Osteoblast (primary cell): ENCODE data around the gene DFFB. TPM values are rescaled to one million over a fixed set of nuclear protein-coding genes. Genes with fewer than 3 reads are reported as not detected.

Source experiments
- DNase-seq: peaks from one replicate; pipeline ENCODE4 v3.0.0; 2011; ENCODE audit warnings: low spot score, mixed read lengths; ENCODE audit not compliant: insufficient read length; ENCODE audit errors: missing footprints
- H2AFZ ChIP-seq: 2 replicates; pipeline ENCODE4 v1.6.0; 2011; ENCODE audit warnings: mild to moderate bottlenecking, low read length
- H3K27ac ChIP-seq: 2 replicates; pipeline ENCODE4 v1.5.1; 2011; ENCODE audit warnings: mild to moderate bottlenecking, low read depth, low read length, moderate library complexity
- H3K27me3 ChIP-seq: 2 replicates; pipeline ENCODE4 v1.6.0; 2012; ENCODE audit warnings: mild to moderate bottlenecking, control low read depth, inconsistent platforms, low read length, moderate library complexity; ENCODE audit not compliant: insufficient read depth
- H3K36me3 ChIP-seq: 2 replicates; pipeline ENCODE4 v1.5.1; 2011; ENCODE audit warnings: mild to moderate bottlenecking, low read length, control low read depth, moderate library complexity; ENCODE audit not compliant: insufficient read depth
- H3K4me1 ChIP-seq: 2 replicates; pipeline ENCODE4 v1.5.1; 2011; ENCODE audit warnings: mild to moderate bottlenecking, low read length, control low read depth, moderate library complexity; ENCODE audit not compliant: insufficient read depth
- H3K4me2 ChIP-seq: 2 replicates; pipeline ENCODE4 v1.6.0; 2011; ENCODE audit warnings: mild to moderate bottlenecking, low read length; ENCODE audit not compliant: insufficient read depth
- H3K4me3 ChIP-seq: fragments of 200-600 bp; sonication (generic); 3 replicates; pipeline ENCODE4 v1.5.1; 2012; ENCODE audit warnings: mild to moderate bottlenecking, low read length, inconsistent platforms; ENCODE audit not compliant: insufficient read depth
- H3K79me2 ChIP-seq: 2 replicates; pipeline ENCODE4 v1.6.0; 2012; ENCODE audit warnings: mild to moderate bottlenecking, low read length, control low read depth, inconsistent platforms; ENCODE audit not compliant: insufficient read depth
- H3K9me3 ChIP-seq: 2 replicates; pipeline ENCODE4 v1.5.1; 2011; ENCODE audit warnings: low read depth, low read length, control low read depth
- H4K20me1 ChIP-seq: 2 replicates; pipeline ENCODE4 v1.6.0; 2012; ENCODE audit warnings: mild to moderate bottlenecking, low read length, control low read depth; ENCODE audit not compliant: insufficient read depth
- total RNA-seq: library from RNA; depleted of rRNA; stranded (reverse); fragments of >200 nt; gene quantifications from 2 replicates; pipeline ENCODE4 v1.2.3, GENCODE V29; 2012
- TF ChIP-seq, protein P1 (sequence below): IDR thresholded peaks from 2 replicates; pipeline ENCODE4 v1.5.1; 2011; ENCODE audit warnings: mild to moderate bottlenecking, low read depth, low read length, moderate library complexity; ENCODE audit errors: extremely low read depth

The DFFB gene
- total RNA-seq, 1 donor: 5.1 TPM

GRCh38 chr1:3852091-3852490 is 5.2 kb upstream of the DFFB start:
- Histone ChIP-seq H2AFZ (no peak overlapping the region), H4K20me1 (peaks cover 12% of the 10 kb centered on the region), H3K79me2 (peaks cover 35% of the 10 kb centered on the region), H3K27me3 (no peaks in the 10 kb centered on the region), H3K9me3 (no peaks in the 10 kb centered on the region), H3K27ac (no peak overlapping the region), H3K4me1 (peaks cover 5% of the 10 kb centered on the region), H3K36me3 (peaks cover 29% of the 10 kb centered on the region), H3K4me2 (no peak overlapping the region), H3K4me3 (no peak overlapping the region)
- TF ChIP-seq, protein P1, sequence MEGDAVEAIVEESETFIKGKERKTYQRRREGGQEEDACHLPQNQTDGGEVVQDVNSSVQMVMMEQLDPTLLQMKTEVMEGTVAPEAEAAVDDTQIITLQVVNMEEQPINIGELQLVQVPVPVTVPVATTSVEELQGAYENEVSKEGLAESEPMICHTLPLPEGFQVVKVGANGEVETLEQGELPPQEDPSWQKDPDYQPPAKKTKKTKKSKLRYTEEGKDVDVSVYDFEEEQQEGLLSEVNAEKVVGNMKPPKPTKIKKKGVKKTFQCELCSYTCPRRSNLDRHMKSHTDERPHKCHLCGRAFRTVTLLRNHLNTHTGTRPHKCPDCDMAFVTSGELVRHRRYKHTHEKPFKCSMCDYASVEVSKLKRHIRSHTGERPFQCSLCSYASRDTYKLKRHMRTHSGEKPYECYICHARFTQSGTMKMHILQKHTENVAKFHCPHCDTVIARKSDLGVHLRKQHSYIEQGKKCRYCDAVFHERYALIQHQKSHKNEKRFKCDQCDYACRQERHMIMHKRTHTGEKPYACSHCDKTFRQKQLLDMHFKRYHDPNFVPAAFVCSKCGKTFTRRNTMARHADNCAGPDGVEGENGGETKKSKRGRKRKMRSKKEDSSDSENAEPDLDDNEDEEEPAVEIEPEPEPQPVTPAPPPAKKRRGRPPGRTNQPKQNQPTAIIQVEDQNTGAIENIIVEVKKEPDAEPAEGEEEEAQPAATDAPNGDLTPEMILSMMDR: no peak
- no peak for DNase-seq

DNA sequence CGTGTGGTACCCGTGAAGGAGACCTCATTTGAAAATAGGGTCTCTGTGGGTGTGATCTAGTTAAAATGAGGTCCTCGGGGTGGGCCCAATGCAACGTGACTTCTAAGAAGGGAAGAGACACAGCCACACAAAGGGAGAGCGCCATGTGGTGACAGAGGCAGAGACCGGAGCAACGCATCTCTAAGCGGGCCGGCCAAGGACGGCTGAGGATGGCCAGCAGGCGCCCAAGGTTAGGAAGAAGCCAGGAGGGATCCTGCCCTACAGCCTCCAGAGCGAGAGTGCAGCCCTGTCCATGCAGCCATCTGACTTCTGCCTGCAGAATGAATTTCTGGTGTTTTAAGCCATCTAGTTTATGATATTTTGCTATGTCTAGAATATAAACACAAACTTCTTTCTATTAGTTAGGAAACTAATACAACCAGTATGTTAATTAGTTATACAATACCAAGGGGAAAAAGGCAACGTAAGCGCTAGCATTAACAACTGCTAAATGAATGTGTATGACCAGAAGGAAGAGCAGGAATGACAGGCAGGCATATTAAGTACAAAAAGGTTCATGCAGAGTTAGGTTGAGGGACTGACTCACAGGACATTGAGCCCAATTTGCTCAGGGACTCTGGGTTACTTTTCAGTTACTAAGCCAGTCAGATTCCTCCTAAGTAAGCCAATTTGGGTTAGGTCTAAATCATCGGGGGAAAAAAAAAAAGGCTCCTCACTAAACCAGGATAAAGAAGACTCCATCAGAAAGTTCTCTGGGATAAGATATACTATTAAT is 4.4 kb upstream of the DFFB start:
- no peak overlapping the region for H3K4me2 ChIP-seq
- H3K27ac ChIP-seq: no peak overlapping the region
- H3K4me3 ChIP-seq: no peak overlapping the region
- DNase-seq: no peak
- H3K36me3 ChIP-seq: peaks cover 24% of the 10 kb centered on the region
- TF ChIP-seq, protein P1: no peak
- H3K79me2 ChIP-seq: peaks cover 40% of the 10 kb centered on the region
- H3K9me3 ChIP-seq: no peaks in the 10 kb centered on the region
- H3K27me3 ChIP-seq: no peaks in the 10 kb centered on the region
- H2AFZ ChIP-seq: no peak overlapping the region
- peaks cover 6% of the 10 kb centered on the region for H3K4me1 ChIP-seq
- peaks cover 12% of the 10 kb centered on the region for H4K20me1 ChIP-seq

DNA sequence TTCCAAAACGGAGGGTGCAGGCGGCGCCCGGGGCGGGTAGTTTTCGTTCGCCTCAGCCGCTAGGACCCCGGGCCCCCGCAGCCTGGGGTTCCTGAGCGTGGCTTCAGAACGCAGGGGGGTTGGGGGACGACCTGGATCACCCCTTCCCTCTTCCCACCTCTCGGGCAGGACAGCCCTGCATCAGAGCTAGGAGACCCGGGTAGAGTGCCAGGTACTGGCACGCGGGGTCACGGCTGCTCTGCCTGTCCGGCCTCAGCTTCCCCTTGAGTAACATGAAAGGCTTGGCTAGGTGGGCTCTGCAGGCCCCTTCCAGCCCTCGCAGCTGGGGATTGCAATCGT is 484 bp downstream of the DFFB start:
- Histone ChIP-seq H4K20me1 (peaks cover 30% of the 10 kb centered on the region), H3K27ac (no peak overlapping the region), H3K9me3 (no peaks in the 10 kb centered on the region), H3K36me3 (no peaks in the 10 kb centered on the region), H3K27me3 (no peaks in the 10 kb centered on the region), H3K4me2 (peak overlapping the region; percentile 85), H3K4me1 (peaks cover 12% of the 10 kb centered on the region), H2AFZ (peak overlapping the region; percentile 98), H3K4me3 (peak overlapping the region; percentile 100), H3K79me2 (peaks cover 50% of the 10 kb centered on the region)
- no peak for DNase-seq
- TF ChIP-seq, protein P1: no peak

GRCh38 chr1:3858231-3858981 is 1.1 kb downstream of the DFFB start:
- H3K36me3 ChIP-seq: no peaks in the 10 kb centered on the region
- H4K20me1 ChIP-seq: peaks cover 30% of the 10 kb centered on the region
- DNase-seq: peak; percentile 96
- TF ChIP-seq, protein P1: peak; percentile 27
- H3K9me3 ChIP-seq: no peaks in the 10 kb centered on the region
- peak overlapping the region; percentile 100 for H3K4me3 ChIP-seq
- H3K79me2 ChIP-seq: peaks cover 44% of the 10 kb centered on the region
- no peaks in the 10 kb centered on the region for H3K27me3 ChIP-seq
- no peak overlapping the region for H3K27ac ChIP-seq
- peak overlapping the region; percentile 85 for H3K4me2 ChIP-seq
- H3K4me1 ChIP-seq: peaks cover 12% of the 10 kb centered on the region
- peak overlapping the region; percentile 98 for H2AFZ ChIP-seq
